HepG2 (cell line): Measurements from ENCODE around the gene PLOD3. TPM values are rescaled to one million over a fixed set of nuclear protein-coding genes. Genes with fewer than 3 reads are reported as not detected.

Experiments used
- AGO2 ChIP-seq: fragments of 200-400 bp; formaldehyde crosslinking; optimal IDR thresholded peaks from 2 replicates; pipeline ENCODE3; 2017; ENCODE audit warnings: mild to moderate bottlenecking, low read depth, low read length, moderate library complexity
- ARNT2 ChIP-seq: sonication (generic); formaldehyde crosslinking; IDR thresholded peaks from 2 replicates; pipeline ENCODE4 v1.8.0; 2022; ENCODE audit warnings: mild to moderate bottlenecking, low read depth, missing genetic modification reagents, moderate library complexity
- ASH2L ChIP-seq: fragments of 300-600, 200-600 bp; sonication (generic); IDR thresholded peaks from 2 replicates; pipeline ENCODE4 v1.7.0; 2017; ENCODE audit warnings: low read depth, mild to moderate bottlenecking, moderate library complexity, mixed read lengths, low read length; ENCODE audit not compliant: insufficient read length
- ATF1 ChIP-seq: IDR thresholded peaks from 2 replicates; pipeline ENCODE4 v1.6.1; 2016; ENCODE audit warnings: mild to moderate bottlenecking, control low read depth
- FOXK1 ChIP-seq: sonication (generic); formaldehyde crosslinking; IDR thresholded peaks from 2 replicates; pipeline ENCODE4 v1.4.0; 2020; ENCODE audit warnings: low read depth, missing genetic modification reagents, borderline replicate concordance
- GLI4 ChIP-seq: sonication (generic); formaldehyde crosslinking; IDR thresholded peaks from 2 replicates; pipeline ENCODE4 v1.5.1; 2020; ENCODE audit warnings: missing genetic modification reagents, mild to moderate bottlenecking, moderate library complexity, borderline replicate concordance
- GTF3A ChIP-seq: sonication (generic); formaldehyde crosslinking; conservative IDR thresholded peaks from 2 replicates; pipeline ENCODE4 v1.4.0; 2020; ENCODE audit warnings: mild to moderate bottlenecking, missing genetic modification reagents
- KDM6A ChIP-seq: IDR thresholded peaks from 2 replicates; pipeline ENCODE4 v1.6.1; 2016; ENCODE audit warnings: low read depth
- NONO ChIP-seq, 2 experiments: fragments of 450-650 bp in 1 of 2; sonication (generic) in 1 of 2; formaldehyde crosslinking in 1 of 2; IDR thresholded peaks in 1 of 2; conservative IDR thresholded peaks in 1 of 2; 2 replicates each; pipeline versions ENCODE4 v1.6.1 to v1.8.0; 2017 to 2022; ENCODE audit warnings: mild to moderate bottlenecking in 1 of 2, missing genetic modification reagents in 1 of 2, moderate library complexity in 1 of 2
- POLR2A ChIP-seq, 2 experiments: IDR thresholded peaks; 2 replicates each; pipeline ENCODE4 v1.6.1; 2011; ENCODE audit warnings: low read depth in 2 of 2, low read length in 2 of 2, mild to moderate bottlenecking in 1 of 2, moderate library complexity in 1 of 2; ENCODE audit not compliant: insufficient read depth in 1 of 2
- POLR2G ChIP-seq: fragments of 200-400 bp; formaldehyde crosslinking; IDR thresholded peaks from 2 replicates; pipeline ENCODE4 v1.6.1; 2018; ENCODE audit warnings: mild to moderate bottlenecking, low read depth, low read length, moderate library complexity
- RBFOX2 ChIP-seq: fragments of 200-400 bp; formaldehyde crosslinking; IDR thresholded peaks from 2 replicates; pipeline ENCODE4 v1.6.1; 2017; ENCODE audit warnings: low read depth, mild to moderate bottlenecking, low read length
- RBM39 ChIP-seq: fragments of 200-400 bp; formaldehyde crosslinking; IDR thresholded peaks from one replicate; pipeline ENCODE4 v1.6.1; 2018; ENCODE audit warnings: antibody characterized with exemption, mild to moderate bottlenecking, low read depth, low read length; ENCODE audit not compliant: poor library complexity, severe bottlenecking
- SMAD1 ChIP-seq: sonication (generic); formaldehyde crosslinking; IDR thresholded peaks from 2 replicates; pipeline ENCODE4 v1.4.0; 2020; ENCODE audit warnings: missing genetic modification reagents, low read depth, mild to moderate bottlenecking, borderline replicate concordance
- SNRNP70 ChIP-seq: fragments of 200-400 bp; formaldehyde crosslinking; IDR thresholded peaks from 2 replicates; pipeline ENCODE4 v1.6.1; 2017; ENCODE audit warnings: mild to moderate bottlenecking, low read depth, low read length, moderate library complexity
- STAT5B ChIP-seq: sonication (generic); formaldehyde crosslinking; IDR thresholded peaks from 2 replicates; pipeline ENCODE4 v1.4.0; 2020; ENCODE audit warnings: missing genetic modification reagents
- ZMAT5 ChIP-seq: sonication (generic); formaldehyde crosslinking; IDR thresholded peaks from 2 replicates; pipeline ENCODE4 v1.5.0; 2020; ENCODE audit warnings: mild to moderate bottlenecking, low read depth, missing genetic modification reagents, borderline replicate concordance
- ZNF230 ChIP-seq: sonication (generic); formaldehyde crosslinking; IDR thresholded peaks from 2 replicates; pipeline ENCODE4 v1.4.0; 2020; ENCODE audit warnings: mild to moderate bottlenecking, missing genetic modification reagents
- ZNF317 ChIP-seq: sonication (generic); formaldehyde crosslinking; IDR thresholded peaks from 2 replicates; pipeline ENCODE4 v1.5.0; 2020; ENCODE audit warnings: mild to moderate bottlenecking, missing genetic modification reagents
- ZNF326 ChIP-seq: sonication (generic); formaldehyde crosslinking; IDR thresholded peaks from 2 replicates; pipeline ENCODE4 v1.4.0; 2020; ENCODE audit warnings: missing genetic modification reagents, borderline replicate concordance
- ZNF367 ChIP-seq: sonication (generic); formaldehyde crosslinking; IDR thresholded peaks from 2 replicates; pipeline ENCODE4 v1.4.0; 2020; ENCODE audit warnings: missing genetic modification reagents, borderline replicate concordance
- ZNF563 ChIP-seq: sonication (generic); formaldehyde crosslinking; IDR thresholded peaks from 2 replicates; pipeline ENCODE4 v1.8.0; 2022; ENCODE audit warnings: mild to moderate bottlenecking, moderate library complexity, missing genetic modification reagents
- ZNF749 ChIP-seq: sonication (generic); formaldehyde crosslinking; IDR thresholded peaks from 2 replicates; pipeline ENCODE4 v1.8.0; 2022; ENCODE audit warnings: mild to moderate bottlenecking, missing genetic modification reagents, moderate library complexity, borderline replicate concordance
- ZNF788 ChIP-seq: sonication (generic); formaldehyde crosslinking; IDR thresholded peaks from 2 replicates; pipeline ENCODE4 v1.5.0; 2020; ENCODE audit warnings: mild to moderate bottlenecking, missing genetic modification reagents, borderline replicate concordance
- polyA plus RNA-seq, 8 experiments: library from polyadenylated mRNA; depleted of rRNA in 3 of 8; stranded (reverse) in 7 of 8; unstranded in 1 of 8; fragments of >200 nt; fragmentation: Illumina TruSeq in 4 of 8; extraction: Trizol in 4 of 8; gene quantifications; 2 replicates each; pipeline versions ENCODE4 v1.2.1 to v1.2.3, GENCODE V29; 2011 to 2016; ENCODE audit warnings: low read depth in 4 of 8, missing spikeins in 1 of 8, mixed read lengths in 1 of 8; ENCODE audit not compliant: insufficient read depth in 1 of 8
- total RNA-seq, 5 experiments: library from RNA; depleted of rRNA; stranded (reverse); fragments of >200 nt; fragmentation: Illumina TruSeq; extraction: Trizol; gene quantifications; 2 replicates each; pipeline ENCODE4 v1.2.3, GENCODE V29; 2016; ENCODE audit warnings: low read depth in 1 of 5
- TF ChIP-seq, protein P1 (sequence below): sonication (generic); formaldehyde crosslinking; IDR thresholded peaks from 2 replicates; pipeline ENCODE4 v1.4.0; 2020; ENCODE audit warnings: missing genetic modification reagents
- TF ChIP-seq, protein P2 (sequence below): sonication (generic); formaldehyde crosslinking; IDR thresholded peaks from 2 replicates; pipeline ENCODE4 v1.8.0; 2022; ENCODE audit warnings: mild to moderate bottlenecking, missing genetic modification reagents, moderate library complexity
- TF ChIP-seq, protein P3 (sequence below): IDR thresholded peaks from 2 replicates; pipeline ENCODE4 v1.6.1; 2016

Gene PLOD3
- total and polyA plus RNA-seq, 2 of the 13 experiments (the other 11 are each of a cell fraction or from before 2014, with no cell fraction given), result 65.8 to 67.4 TPM

DNA sequence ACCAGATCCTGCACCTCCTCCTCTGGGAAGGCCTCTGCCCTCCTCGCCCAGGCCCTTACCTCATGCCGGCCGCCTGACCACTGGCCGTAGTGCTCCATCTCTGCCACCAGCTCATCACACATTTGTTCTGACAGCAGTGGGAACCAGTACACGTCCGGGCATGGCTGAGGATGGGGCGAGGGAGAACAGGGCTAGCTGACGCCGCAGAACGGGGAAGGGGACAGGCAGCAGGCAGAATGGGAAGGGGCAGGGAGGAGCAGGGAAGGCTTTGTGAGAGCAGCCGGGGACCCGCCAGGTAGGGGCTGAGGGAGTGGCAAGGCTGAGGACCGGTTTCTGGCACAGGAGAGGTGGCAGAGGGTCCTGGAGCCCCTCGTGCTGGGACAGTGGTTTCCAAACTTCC, 8.6 kb downstream of the PLOD3 start (continued):
- TF ChIP-seq GLI4 (CRISPR knock-in tag) (no peak), ZMAT5 (CRISPR knock-in tag) (no peak), ASH2L (no peak), ZNF317 (CRISPR knock-in tag) (no peak), KDM6A (CRISPR knock-in tag) (no peak), SNRNP70 (no peak), ZNF326 (CRISPR knock-in tag) (no peak), RBFOX2 (peak; percentile 62), ZNF367 (CRISPR knock-in tag) (no peak), ZNF788 (CRISPR knock-in tag) (no peak), AGO2 (peak; percentile 85), ATF1 (CRISPR knock-in tag) (no peak), ZNF749 (CRISPR knock-in tag) (no peak), NONO (IDR thresholded peaks at IDR 0.05) (no peak), NONO (CRISPR knock-in tag; conservative IDR thresholded peaks at IDR 0.05) (0 out of 2 replicates have a peak, but pooled peaks have one; percentile 18), SMAD1 (no peak), FOXK1 (CRISPR knock-in tag) (no peak), POLR2G (peak; percentile 48), ARNT2 (CRISPR knock-in tag) (no peak), POLR2A (IDR thresholded peaks at IDR 0.05; ENCODE audit: insufficient read depth in 1 of 2, low read depth in 2 of 2, low read length in 2 of 2) (peak in 1 of 2 experiments; percentile 51; a peak in 1 of 4 replicates), ZNF563 (CRISPR knock-in tag) (no peak), ZNF230 (CRISPR knock-in tag) (no peak), STAT5B (CRISPR knock-in tag) (no peak), GTF3A (CRISPR knock-in tag) (no peak), RBM39 (no peak)
- TF ChIP-seq, protein P1, sequence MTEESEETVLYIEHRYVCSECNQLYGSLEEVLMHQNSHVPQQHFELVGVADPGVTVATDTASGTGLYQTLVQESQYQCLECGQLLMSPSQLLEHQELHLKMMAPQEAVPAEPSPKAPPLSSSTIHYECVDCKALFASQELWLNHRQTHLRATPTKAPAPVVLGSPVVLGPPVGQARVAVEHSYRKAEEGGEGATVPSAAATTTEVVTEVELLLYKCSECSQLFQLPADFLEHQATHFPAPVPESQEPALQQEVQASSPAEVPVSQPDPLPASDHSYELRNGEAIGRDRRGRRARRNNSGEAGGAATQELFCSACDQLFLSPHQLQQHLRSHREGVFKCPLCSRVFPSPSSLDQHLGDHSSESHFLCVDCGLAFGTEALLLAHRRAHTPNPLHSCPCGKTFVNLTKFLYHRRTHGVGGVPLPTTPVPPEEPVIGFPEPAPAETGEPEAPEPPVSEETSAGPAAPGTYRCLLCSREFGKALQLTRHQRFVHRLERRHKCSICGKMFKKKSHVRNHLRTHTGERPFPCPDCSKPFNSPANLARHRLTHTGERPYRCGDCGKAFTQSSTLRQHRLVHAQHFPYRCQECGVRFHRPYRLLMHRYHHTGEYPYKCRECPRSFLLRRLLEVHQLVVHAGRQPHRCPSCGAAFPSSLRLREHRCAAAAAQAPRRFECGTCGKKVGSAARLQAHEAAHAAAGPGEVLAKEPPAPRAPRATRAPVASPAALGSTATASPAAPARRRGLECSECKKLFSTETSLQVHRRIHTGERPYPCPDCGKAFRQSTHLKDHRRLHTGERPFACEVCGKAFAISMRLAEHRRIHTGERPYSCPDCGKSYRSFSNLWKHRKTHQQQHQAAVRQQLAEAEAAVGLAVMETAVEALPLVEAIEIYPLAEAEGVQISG (CRISPR knock-in tag), result no peak
- TF ChIP-seq, protein P2, sequence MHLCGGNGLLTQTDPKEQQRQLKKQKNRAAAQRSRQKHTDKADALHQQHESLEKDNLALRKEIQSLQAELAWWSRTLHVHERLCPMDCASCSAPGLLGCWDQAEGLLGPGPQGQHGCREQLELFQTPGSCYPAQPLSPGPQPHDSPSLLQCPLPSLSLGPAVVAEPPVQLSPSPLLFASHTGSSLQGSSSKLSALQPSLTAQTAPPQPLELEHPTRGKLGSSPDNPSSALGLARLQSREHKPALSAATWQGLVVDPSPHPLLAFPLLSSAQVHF (CRISPR knock-in tag), result no peak
- TF ChIP-seq, protein P3, sequence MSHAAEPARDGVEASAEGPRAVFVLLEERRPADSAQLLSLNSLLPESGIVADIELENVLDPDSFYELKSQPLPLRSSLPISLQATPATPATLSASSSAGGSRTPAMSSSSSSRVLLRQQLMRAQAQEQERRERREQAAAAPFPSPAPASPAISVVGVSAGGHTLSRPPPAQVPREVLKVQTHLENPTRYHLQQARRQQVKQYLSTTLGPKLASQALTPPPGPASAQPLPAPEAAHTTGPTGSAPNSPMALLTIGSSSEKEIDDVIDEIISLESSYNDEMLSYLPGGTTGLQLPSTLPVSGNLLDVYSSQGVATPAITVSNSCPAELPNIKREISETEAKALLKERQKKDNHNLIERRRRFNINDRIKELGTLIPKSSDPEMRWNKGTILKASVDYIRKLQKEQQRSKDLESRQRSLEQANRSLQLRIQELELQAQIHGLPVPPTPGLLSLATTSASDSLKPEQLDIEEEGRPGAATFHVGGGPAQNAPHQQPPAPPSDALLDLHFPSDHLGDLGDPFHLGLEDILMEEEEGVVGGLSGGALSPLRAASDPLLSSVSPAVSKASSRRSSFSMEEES (CRISPR knock-in tag), result no peak
